HFF-Myc (cell line): ENCODE measurements around the gene RGL4.

Experiments used
- DNase-seq: peaks from one replicate; pipeline ENCODE4 v3.0.0-alpha.2; 2011; ENCODE audit warnings: low read depth; ENCODE audit errors: extremely low read depth
- H3K4me3 ChIP-seq: replicated peaks from 2 replicates; pipeline ENCODE4 v1.5.1; 2011; ENCODE audit warnings: low read depth, mild to moderate bottlenecking, control low read depth, low read length
- TF ChIP-seq, protein P1 (sequence below): IDR thresholded peaks from 2 replicates; pipeline ENCODE4 v1.5.1; 2012; ENCODE audit warnings: mild to moderate bottlenecking, low read depth, low read length, control low read depth; ENCODE audit errors: missing control alignments

Gene RGL4

DNA sequence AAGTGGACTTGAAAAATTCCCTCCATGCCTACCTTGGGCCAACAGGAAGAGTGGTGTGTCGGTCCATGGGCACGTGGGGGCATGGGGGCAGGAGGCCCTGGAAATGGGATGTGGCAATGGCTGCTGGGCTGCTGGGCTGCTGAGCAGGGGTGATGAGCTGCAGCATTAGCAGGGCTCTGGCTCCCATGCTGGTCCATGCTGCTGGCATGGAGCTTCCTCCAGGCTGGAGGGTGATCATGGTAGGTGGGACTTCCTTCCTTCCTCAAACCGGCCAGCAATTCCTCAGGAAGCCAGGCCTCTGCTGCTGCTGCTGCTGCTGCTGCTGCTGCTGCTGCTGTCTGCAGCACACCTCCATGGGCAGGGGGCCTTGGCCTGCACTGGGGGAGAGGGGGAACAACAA is 4.3 kb downstream of the RGL4 start:
- TF ChIP-seq, protein P1, sequence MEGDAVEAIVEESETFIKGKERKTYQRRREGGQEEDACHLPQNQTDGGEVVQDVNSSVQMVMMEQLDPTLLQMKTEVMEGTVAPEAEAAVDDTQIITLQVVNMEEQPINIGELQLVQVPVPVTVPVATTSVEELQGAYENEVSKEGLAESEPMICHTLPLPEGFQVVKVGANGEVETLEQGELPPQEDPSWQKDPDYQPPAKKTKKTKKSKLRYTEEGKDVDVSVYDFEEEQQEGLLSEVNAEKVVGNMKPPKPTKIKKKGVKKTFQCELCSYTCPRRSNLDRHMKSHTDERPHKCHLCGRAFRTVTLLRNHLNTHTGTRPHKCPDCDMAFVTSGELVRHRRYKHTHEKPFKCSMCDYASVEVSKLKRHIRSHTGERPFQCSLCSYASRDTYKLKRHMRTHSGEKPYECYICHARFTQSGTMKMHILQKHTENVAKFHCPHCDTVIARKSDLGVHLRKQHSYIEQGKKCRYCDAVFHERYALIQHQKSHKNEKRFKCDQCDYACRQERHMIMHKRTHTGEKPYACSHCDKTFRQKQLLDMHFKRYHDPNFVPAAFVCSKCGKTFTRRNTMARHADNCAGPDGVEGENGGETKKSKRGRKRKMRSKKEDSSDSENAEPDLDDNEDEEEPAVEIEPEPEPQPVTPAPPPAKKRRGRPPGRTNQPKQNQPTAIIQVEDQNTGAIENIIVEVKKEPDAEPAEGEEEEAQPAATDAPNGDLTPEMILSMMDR = no peak
- DNase-seq = no peak
- no peak overlapping the region for H3K4me3 ChIP-seq

DNA sequence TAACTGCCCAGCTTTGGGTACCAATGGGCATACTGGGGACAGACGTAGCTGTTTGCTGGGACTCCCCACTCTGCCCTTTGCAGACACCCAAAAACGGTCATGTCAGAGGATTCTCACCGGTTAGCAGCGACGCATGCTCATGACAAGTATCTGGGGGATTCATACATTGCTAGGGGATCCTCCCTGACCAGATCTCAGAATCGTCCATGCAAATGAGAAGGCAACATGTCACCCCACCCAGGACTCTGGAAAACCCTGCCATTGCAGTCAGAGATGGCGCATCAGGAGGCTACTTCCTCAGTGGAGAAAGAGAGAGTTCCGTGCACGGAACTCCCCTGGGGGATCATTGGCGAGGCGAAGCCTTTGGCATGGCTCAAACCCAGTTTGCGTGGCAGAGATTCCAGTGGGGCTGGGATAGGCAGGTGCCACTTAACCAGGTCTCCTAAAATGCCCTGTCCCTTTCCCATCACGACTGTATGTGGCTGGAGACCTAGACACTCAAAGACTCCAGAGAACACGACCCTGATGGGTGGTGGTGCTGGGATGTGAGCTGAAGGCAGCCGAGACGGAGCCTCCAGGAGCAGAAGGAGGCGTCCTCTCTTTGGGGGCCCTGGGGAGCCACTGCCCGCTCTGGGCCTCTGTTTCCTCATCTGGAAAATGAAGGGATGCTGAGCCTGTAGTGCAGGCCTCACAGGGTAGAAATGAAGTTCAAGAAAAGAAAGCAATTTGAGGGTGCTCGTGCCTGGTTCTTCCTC is 4.9 kb downstream of the RGL4 start:
- TF ChIP-seq, protein P1 = no peak
- DNase-seq = no peak
- H3K4me3 ChIP-seq = no peak overlapping the region

DNA sequence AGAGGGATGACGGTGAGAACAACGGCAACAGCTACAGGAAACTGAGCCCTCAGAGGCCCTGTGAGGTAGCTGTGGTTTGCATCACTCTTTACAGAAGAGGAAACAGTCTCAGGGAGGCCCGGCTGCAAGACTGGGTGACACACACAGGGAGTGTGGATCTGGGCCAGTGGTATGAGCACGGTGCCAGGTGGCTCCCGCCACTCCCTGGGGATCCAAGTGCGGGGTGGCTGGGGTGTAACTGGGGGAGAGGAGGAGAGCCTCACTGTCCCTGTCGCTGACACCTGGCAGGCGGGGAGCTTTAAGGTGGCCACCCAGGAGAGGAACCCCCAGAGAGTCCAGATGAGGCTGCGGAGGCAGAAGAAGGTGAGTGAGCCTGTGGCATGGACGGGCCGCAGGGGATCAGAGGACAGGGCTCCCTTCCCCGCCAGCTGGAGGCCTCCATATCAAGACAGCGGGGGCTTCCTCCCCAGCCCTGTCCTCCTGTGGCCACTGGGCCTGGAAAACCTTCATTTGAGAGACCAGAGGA is 5.6 kb downstream of the RGL4 start:
- DNase-seq = no peak
- H3K4me3 ChIP-seq = no peak overlapping the region
- TF ChIP-seq, protein P1 = no peak

DNA sequence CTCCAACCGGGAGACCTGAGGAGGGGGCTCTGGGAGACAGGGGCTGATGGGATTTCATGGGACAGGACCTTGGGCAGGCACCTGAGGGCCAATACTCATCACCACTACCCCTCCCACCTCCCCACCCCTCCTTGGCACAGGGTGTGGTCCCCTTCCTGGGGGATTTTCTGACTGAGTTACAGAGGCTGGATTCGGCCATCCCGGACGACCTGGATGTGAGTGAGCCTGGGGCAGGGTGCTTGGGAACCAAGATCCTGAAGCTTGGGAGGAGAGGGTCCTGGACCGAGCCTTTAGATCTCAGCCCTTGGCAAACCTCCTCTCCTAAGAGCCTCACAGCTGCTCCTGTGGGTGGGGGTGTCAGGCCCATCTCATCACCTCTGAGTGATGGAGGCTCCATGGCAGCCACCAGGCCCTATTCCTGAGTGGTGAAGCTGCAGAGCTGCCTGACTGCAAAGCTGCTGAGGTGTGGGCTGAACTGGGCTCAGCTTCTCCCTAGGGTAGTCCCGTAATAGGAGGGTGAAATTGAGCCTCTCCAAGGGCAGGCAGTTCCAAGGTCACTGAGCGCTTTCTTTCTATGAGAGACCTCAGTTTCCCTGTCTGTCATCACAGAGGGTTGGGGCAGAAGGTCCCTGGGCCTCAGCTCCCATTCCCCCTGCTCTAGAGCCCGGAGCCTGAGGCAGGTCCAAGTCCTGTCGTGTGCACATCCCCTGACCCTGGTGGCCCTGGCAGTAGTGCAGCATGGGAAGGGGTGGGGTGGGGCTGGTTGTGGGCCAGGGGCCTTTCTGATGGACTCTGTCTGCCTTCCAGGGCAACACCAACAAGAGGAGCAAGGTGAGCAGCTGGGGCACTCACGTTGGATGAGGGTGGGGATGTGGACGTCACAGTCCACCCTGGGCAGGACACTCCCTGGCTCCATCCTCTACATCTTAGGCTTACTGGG is 6.5 kb downstream of the RGL4 start:
- no peak overlapping the region for H3K4me3 ChIP-seq
- TF ChIP-seq, protein P1 = no peak
- DNase-seq = no peak

DNA sequence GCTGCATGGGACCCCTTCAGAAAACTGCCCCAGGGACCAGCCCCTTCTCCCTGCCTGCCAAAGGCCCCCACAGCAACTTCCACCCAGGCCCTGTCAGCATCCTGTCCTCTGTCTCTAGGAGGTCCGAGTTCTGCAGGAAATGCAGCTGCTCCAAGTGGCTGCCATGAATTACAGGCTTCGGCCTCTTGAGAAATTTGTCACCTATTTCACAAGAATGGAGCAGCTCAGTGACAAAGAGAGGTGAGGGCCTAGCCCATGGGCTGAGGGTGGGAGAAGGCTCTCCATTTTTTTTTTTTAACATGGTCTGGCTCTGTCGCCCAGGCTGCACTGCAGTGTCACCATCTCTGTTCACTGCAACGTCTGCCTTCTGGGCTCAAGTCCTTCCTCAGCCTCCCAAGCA is 7.3 kb downstream of the RGL4 start:
- TF ChIP-seq, protein P1 = no peak
- DNase-seq = no peak
- no peak overlapping the region for H3K4me3 ChIP-seq

DNA sequence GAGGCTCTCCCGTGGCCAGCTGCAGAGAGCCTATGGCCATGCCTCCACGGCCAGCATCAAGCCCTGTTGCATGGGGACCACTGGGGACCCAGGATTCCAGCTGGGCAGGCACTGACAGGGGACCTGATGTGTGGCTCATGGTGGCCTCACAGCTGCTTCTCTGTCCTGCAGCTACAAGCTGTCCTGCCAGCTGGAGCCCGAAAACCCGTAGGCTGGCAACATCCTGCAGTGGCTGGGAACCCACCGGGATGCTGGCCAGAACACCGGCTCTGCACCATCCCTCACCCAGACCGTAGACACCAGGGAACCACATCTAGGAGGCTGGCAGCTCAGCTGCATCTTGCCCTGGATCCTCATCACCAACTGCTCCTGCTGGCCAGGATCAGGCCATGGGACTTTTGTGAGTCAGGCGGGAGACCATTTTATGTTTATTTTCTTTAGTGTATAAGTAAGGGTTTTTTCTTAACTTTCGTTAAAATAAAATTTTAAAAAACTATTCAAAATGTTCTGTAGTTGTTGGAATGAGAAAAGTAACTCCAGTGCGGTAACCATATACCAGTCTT is 7.9 kb downstream of the RGL4 start:
- H3K4me3 ChIP-seq = no peak overlapping the region
- TF ChIP-seq, protein P1 = no peak

More for the DNA sequence above, 7.9 kb downstream of the RGL4 start:
- DNase-seq = no peak
